CD4-positive, CD25-positive, alpha-beta regulatory T cell (primary cell): ENCODE measurements around the gene VPS54. TPM values are rescaled to one million over a fixed set of nuclear protein-coding genes. Genes with fewer than 3 reads are reported as not detected.

Experiments
- ATAC-seq, 2 donors: fragments of 150-1000 bp; cut with Tn5 transposase; one replicate each; pipeline ENCODE4 v1.10.0; 2021; ENCODE audit warnings: low read depth in 2 of 2, moderate number of reproducible peaks in 2 of 2, moderate library complexity in 1 of 2
- DNase-seq, 3 donors: peaks; one replicate each; pipeline versions ENCODE4 v3.0.0 to v3.0.0-alpha.2; 2012 to 2022; ENCODE audit warnings: mixed read lengths in 1 of 3
- H3K27ac ChIP-seq: one replicate; pipeline ENCODE4 v1.7.0; 2013; ENCODE audit warnings: mild to moderate bottlenecking, low read length; ENCODE audit not compliant: insufficient read depth, poor library complexity, severe bottlenecking
- H3K27me3 ChIP-seq: one replicate; pipeline ENCODE4 v1.7.0; 2013; ENCODE audit warnings: low read length; ENCODE audit not compliant: control insufficient read depth, insufficient read depth
- H3K36me3 ChIP-seq: one replicate; pipeline ENCODE4 v1.7.0; 2013; ENCODE audit warnings: mild to moderate bottlenecking, low read length, moderate library complexity; ENCODE audit not compliant: control insufficient read depth, insufficient read depth
- H3K4me1 ChIP-seq: 2 replicates; pipeline ENCODE4 v1.7.0; 2013; ENCODE audit warnings: mild to moderate bottlenecking, low read length; ENCODE audit not compliant: insufficient read depth, control insufficient read depth, poor library complexity, severe bottlenecking
- H3K4me3 ChIP-seq: one replicate; pipeline ENCODE4 v1.7.0; 2013; ENCODE audit warnings: low read depth, mild to moderate bottlenecking, low read length, moderate library complexity
- H3K9me3 ChIP-seq, 2 experiments: 1 replicate in 1 of 2; 2 replicates in 1 of 2; pipeline ENCODE4 v1.7.0; 2013; ENCODE audit warnings: low read length in 2 of 2, mild to moderate bottlenecking in 1 of 2, moderate library complexity in 1 of 2; ENCODE audit not compliant: control insufficient read depth in 2 of 2
- H3K27ac Mint-ChIP-seq, 3 donors: one replicate each; pipeline ENCODE4 v1.8.0; 2020 to 2022; ENCODE audit warnings: mild to moderate bottlenecking in 3 of 3, mixed read lengths in 3 of 3, moderate library complexity in 2 of 3
- H3K27me3 Mint-ChIP-seq: one replicate; pipeline ENCODE4 v1.8.0; 2022; ENCODE audit warnings: mild to moderate bottlenecking, mixed read lengths
- H3K36me3 Mint-ChIP-seq: one replicate; pipeline ENCODE4 v1.8.0; 2020; ENCODE audit warnings: mixed read lengths
- H3K4me1 Mint-ChIP-seq, 4 donors: one replicate each; pipeline ENCODE4 v1.8.0; 2020 to 2022; ENCODE audit warnings: mixed read lengths in 4 of 4, mild to moderate bottlenecking in 1 of 4
- H3K4me3 Mint-ChIP-seq, 4 donors: one replicate each; pipeline ENCODE4 v1.8.0; 2020 to 2022; ENCODE audit warnings: mild to moderate bottlenecking in 4 of 4, mixed read lengths in 4 of 4, moderate library complexity in 3 of 4
- H3K9me3 Mint-ChIP-seq, 7 donors: one replicate each; pipeline ENCODE4 v1.8.0; 2020 to 2022; ENCODE audit warnings: mixed read lengths in 7 of 7, mild to moderate bottlenecking in 3 of 7, moderate library complexity in 2 of 7
- polyA plus RNA-seq, 4 donors: library from polyadenylated mRNA; unstranded; fragments of 300-500 nt; fragmentation: Illumina TruSeq; gene quantifications; one replicate each; pipeline ENCODE4 v1.2.3, GENCODE V29; 2021
- total RNA-seq: library from RNA; stranded (reverse); gene quantifications from one replicate; pipeline ENCODE4 v1.2.3, GENCODE V29; 2022

Gene VPS54
- total and polyA plus RNA-seq, 5 donors from 2014 or later, result 6.4 to 20.7 (median 12.2) TPM

GRCh38 chr2:63862806-63863205 is 156.4 kb downstream of the VPS54 start:
- peaks cover 54% of the 10 kb centered on the region for H3K36me3 ChIP-seq
- H3K4me3 ChIP-seq, result no peak overlapping the region
- H3K27ac Mint-ChIP-seq, result peak overlapping the region in 1 of 3 donors; percentile 35
- no peaks in the 10 kb centered on the region for H3K9me3 ChIP-seq
- H3K9me3 Mint-ChIP-seq, result no peaks in the 10 kb centered on the region
- no peaks in the 10 kb centered on the region for H3K27me3 Mint-ChIP-seq
- H3K27ac ChIP-seq, result no peak overlapping the region
- no peak for ATAC-seq
- H3K4me1 Mint-ChIP-seq, result peaks cover 32 to 62% (median 46%) of the 10 kb centered on the region in 4 donors
- H3K27me3 ChIP-seq, result no peaks in the 10 kb centered on the region
- H3K4me1 ChIP-seq, result peaks cover 29% of the 10 kb centered on the region
- peak in 1 of 3 donors; percentile 21 for DNase-seq
- H3K4me3 Mint-ChIP-seq, result no peak overlapping the region
- H3K36me3 Mint-ChIP-seq, result peaks cover 29% of the 10 kb centered on the region

- Histone ChIP-seq H3K36me3 (peaks cover 52% of the 10 kb centered on the region), H3K27me3 (no peaks in the 10 kb centered on the region), H3K27ac (peak overlapping the region; percentile 52), H3K4me3 (peak overlapping the region; percentile 37), H3K9me3 (no peaks in the 10 kb centered on the region), H3K4me1 (peaks cover 39% of the 10 kb centered on the region)
- ATAC-seq, result peak; percentile 40 to 43
- Mint-ChIP-seq H3K4me1 (peaks cover 31 to 63% (median 49%) of the 10 kb centered on the region in 4 donors), H3K27me3 (no peaks in the 10 kb centered on the region), H3K9me3 (no peaks in the 10 kb centered on the region), H3K36me3 (peaks cover 33% of the 10 kb centered on the region), H3K4me3 (peak overlapping the region in 2 of 4 donors; percentile 3 to 22), H3K27ac (peak overlapping the region; percentile 31 to 38 (median 35))
- peak; percentile 51 to 85 (median 76) for DNase-seq
Observed at GRCh38 chr2:63861220-63861822, 157.9 kb downstream of the VPS54 start.

GRCh38 chr2:63858291-63858690 is 160.9 kb downstream of the VPS54 start:
- H3K27ac Mint-ChIP-seq, result peak overlapping the region; percentile 42 to 91 (median 86)
- DNase-seq (no peak), ATAC-seq (no peak)
- Histone ChIP-seq H3K4me3 (no peak overlapping the region), H3K36me3 (peaks cover 34% of the 10 kb centered on the region), H3K4me1 (peaks cover 50% of the 10 kb centered on the region), H3K27me3 (no peaks in the 10 kb centered on the region), H3K9me3 (no peaks in the 10 kb centered on the region), H3K27ac (peak overlapping the region; percentile 45)
- peaks cover 39 to 74% (median 57%) of the 10 kb centered on the region in 4 donors for H3K4me1 Mint-ChIP-seq
- no peaks in the 10 kb centered on the region for H3K27me3 Mint-ChIP-seq
- peak overlapping the region in 3 of 4 donors; percentile 3 to 81 (median 75) for H3K4me3 Mint-ChIP-seq
- no peaks in the 10 kb centered on the region for H3K9me3 Mint-ChIP-seq
- peaks cover 25% of the 10 kb centered on the region for H3K36me3 Mint-ChIP-seq

GRCh38 chr2:63856303-63856603 is 163.0 kb downstream of the VPS54 start:
- peaks cover 20% of the 10 kb centered on the region for H3K36me3 ChIP-seq
- H3K9me3 ChIP-seq, result no peaks in the 10 kb centered on the region
- H3K4me3 Mint-ChIP-seq, result peak overlapping the region; percentile 69 to 87 (median 82)
- peaks cover 0 to 2% (median 0%) of the 10 kb centered on the region in 7 donors for H3K9me3 Mint-ChIP-seq
- H3K4me3 ChIP-seq, result peak overlapping the region; percentile 77
- ATAC-seq, result peak; percentile 95 to 96
- H3K27ac ChIP-seq, result peak overlapping the region; percentile 92
- H3K27me3 ChIP-seq, result no peaks in the 10 kb centered on the region
- peak overlapping the region; percentile 91 to 97 (median 92) for H3K27ac Mint-ChIP-seq
- peaks cover 52 to 77% (median 64%) of the 10 kb centered on the region in 4 donors for H3K4me1 Mint-ChIP-seq
- H3K36me3 Mint-ChIP-seq, result peaks cover 23% of the 10 kb centered on the region
- peak; percentile 58 to 98 (median 82) for DNase-seq
- H3K4me1 ChIP-seq, result peaks cover 65% of the 10 kb centered on the region
- no peaks in the 10 kb centered on the region for H3K27me3 Mint-ChIP-seq

GRCh38 chr2:63855418-63856302 is 163.6 kb downstream of the VPS54 start:
- Histone ChIP-seq H3K36me3 (peaks cover 20% of the 10 kb centered on the region), H3K27ac (peak overlapping the region; percentile 92), H3K4me1 (peaks cover 69% of the 10 kb centered on the region), H3K9me3 (no peaks in the 10 kb centered on the region), H3K4me3 (peak overlapping the region; percentile 77), H3K27me3 (no peaks in the 10 kb centered on the region)
- no peak for ATAC-seq
- H3K36me3 Mint-ChIP-seq, result peaks cover 23% of the 10 kb centered on the region
- peak overlapping the region; percentile 69 to 95 (median 82) for H3K4me3 Mint-ChIP-seq
- H3K27me3 Mint-ChIP-seq, result no peaks in the 10 kb centered on the region
- peaks cover 53 to 78% (median 65%) of the 10 kb centered on the region in 4 donors for H3K4me1 Mint-ChIP-seq
- peak overlapping the region; percentile 91 to 97 (median 92) for H3K27ac Mint-ChIP-seq
- DNase-seq, result peak in 1 of 3 donors; percentile 26
- H3K9me3 Mint-ChIP-seq, result peaks cover 0 to 4% (median 0%) of the 10 kb centered on the region in 7 donors

- H3K27ac ChIP-seq, result peak overlapping the region; percentile 92
- H3K36me3 ChIP-seq, result peaks cover 12% of the 10 kb centered on the region
- Mint-ChIP-seq H3K4me3 (peak overlapping the region; percentile 26 to 67 (median 31)), H3K27ac (peak overlapping the region; percentile 89 to 97 (median 91)), H3K27me3 (no peaks in the 10 kb centered on the region), H3K36me3 (peaks cover 12% of the 10 kb centered on the region), H3K4me1 (peaks cover 60 to 93% (median 77%) of the 10 kb centered on the region in 4 donors), H3K9me3 (peaks cover 0 to 4% (median 0%) of the 10 kb centered on the region in 7 donors)
- ATAC-seq, result no peak
- peak overlapping the region; percentile 65 for H3K4me3 ChIP-seq
- no peaks in the 10 kb centered on the region for H3K27me3 ChIP-seq
- peaks cover 84% of the 10 kb centered on the region for H3K4me1 ChIP-seq
- no peak for DNase-seq
- no peaks in the 10 kb centered on the region for H3K9me3 ChIP-seq
Observed at GRCh38 chr2:63853527-63854310, 165.5 kb downstream of the VPS54 start.

GRCh38 chr2:63851691-63852311 is 167.4 kb downstream of the VPS54 start:
- Mint-ChIP-seq H3K27ac (peak overlapping the region; percentile 89 to 97 (median 91)), H3K4me3 (peak overlapping the region in 2 of 4 donors; percentile 19 to 67), H3K9me3 (peaks cover 0 to 5% (median 0%) of the 10 kb centered on the region in 7 donors), H3K27me3 (no peaks in the 10 kb centered on the region), H3K4me1 (peaks cover 65 to 98% (median 80%) of the 10 kb centered on the region in 4 donors), H3K36me3 (peaks cover 14% of the 10 kb centered on the region)
- H3K4me1 ChIP-seq, result peaks cover 79% of the 10 kb centered on the region
- no peak for DNase-seq
- no peaks in the 10 kb centered on the region for H3K27me3 ChIP-seq
- no peaks in the 10 kb centered on the region for H3K9me3 ChIP-seq
- no peak for ATAC-seq
- no peaks in the 10 kb centered on the region for H3K36me3 ChIP-seq
- peak overlapping the region; percentile 29 for H3K4me3 ChIP-seq
- H3K27ac ChIP-seq, result peak overlapping the region; percentile 92
